B cell (primary cell): ENCODE measurements around the gene C15orf40.

Source experiments
- CTCF ChIP-seq: fragments of 200-600 bp; IDR thresholded peaks from one replicate; pipeline ENCODE4 v1.8.0; 2022; ENCODE audit warnings: antibody characterized with exemption, mild to moderate bottlenecking
- EZH2 ChIP-seq: IDR thresholded peaks from 2 replicates; pipeline ENCODE4 v1.6.1; 2012; ENCODE audit warnings: borderline replicate concordance, low read depth, mild to moderate bottlenecking, moderate library complexity, low read length; ENCODE audit not compliant: insufficient read depth, poor library complexity, severe bottlenecking

GRCh38 chr15:82950746-82951370 lies 60.6 kb downstream of the C15orf40 start:
- TF ChIP-seq CTCF (no peak), EZH2 (no peak)
